ENCODE results near the gene MAD1L1. TPM values are rescaled to one million over a fixed set of nuclear protein-coding genes. Genes with fewer than 3 reads are reported as not detected.

The MAD1L1 gene
- total RNA-seq, 1 experiment from 2014 or later = 38.5 TPM

GRCh38 chr7:1987591-1988532, 244.9 kb downstream of the MAD1L1 start:
- no peak for ATAC-seq

More at GRCh38 chr7:1987591-1988532, 244.9 kb downstream of the MAD1L1 start:
- Histone ChIP-seq H3K79me2 (ENCODE audit: insufficient read depth, low read length) (no peaks in the 10 kb centered on the region), H3K36me3 (ENCODE audit: control insufficient read depth in 1 of 2, insufficient read depth in 2 of 2, low read length in 2 of 2) (no peaks in the 10 kb centered on the region), H3K27ac (ENCODE audit: low read depth, low read length) (no peak overlapping the region), H3K4me2 (ENCODE audit: low read length) (no peak overlapping the region), H3K27me3 (ENCODE audit: insufficient read depth, low read length) (no peaks in the 10 kb centered on the region), H3K9me2 (ENCODE audit: insufficient read depth) (no peaks in the 10 kb centered on the region), H3K4me1 (ENCODE audit: control insufficient read depth in 1 of 2, insufficient read depth in 2 of 2, low read length in 2 of 2) (no peaks in the 10 kb centered on the region), H3K9ac (ENCODE audit: low read length) (no peak overlapping the region), H3K9me3 (ENCODE audit: control insufficient read depth in 1 of 2, insufficient read depth in 1 of 2, low read depth in 1 of 2, low read length in 2 of 2) (no peaks in the 10 kb centered on the region), H3K4me3 (replicated peaks in 1 of 2; ENCODE audit: low read depth in 1 of 2, low read length in 2 of 2) (no peak overlapping the region), H2AFZ (ENCODE audit: low read depth, low read length, poor library complexity, severe bottlenecking) (no peak overlapping the region), H4K20me1 (ENCODE audit: insufficient read depth) (no peaks in the 10 kb centered on the region)
- CTCF ChIA-PET = no interaction called here
- TF ChIP-seq EGR1 (IDR thresholded peaks at IDR 0.05; ENCODE audit: low read depth) (no peak), ZBTB33 (IDR thresholded peaks at IDR 0.05; ENCODE audit: extremely low read depth, insufficient replicate concordance, low read length) (no peak), SP1 (IDR thresholded peaks at IDR 0.05; ENCODE audit: low read depth) (no peak), CTCF (IDR thresholded peaks at IDR 0.05 in 2 of 3, conservative IDR thresholded peaks at IDR 0.05 in 1 of 3; ENCODE audit: borderline replicate concordance in 1 of 3, insufficient read depth in 1 of 3, low read depth in 2 of 3, low read length in 2 of 3) (no peak), TCF7L2 (IDR thresholded peaks at IDR 0.05; ENCODE audit: borderline replicate concordance, extremely low read depth, insufficient read depth, insufficient read length) (no peak), ELF1 (IDR thresholded peaks at IDR 0.05; ENCODE audit: borderline replicate concordance, low read depth) (no peak), FOSL1 (IDR thresholded peaks at IDR 0.05; ENCODE audit: low read depth) (no peak), SRF (IDR thresholded peaks at IDR 0.05; ENCODE audit: low read depth) (no peak), POLR2A (IDR thresholded peaks at IDR 0.05; ENCODE audit: borderline replicate concordance, extremely low read depth, insufficient read depth, insufficient read length) (no peak), EZH2 (IDR thresholded peaks at IDR 0.05) (no peak), POLR2AphosphoS5 (IDR thresholded peaks at IDR 0.05; ENCODE audit: low read depth, low read length) (no peak), ATF3 (IDR thresholded peaks at IDR 0.05) (no peak), EZH2phosphoT487 (IDR thresholded peaks at IDR 0.05; ENCODE audit: borderline replicate concordance) (no peak)
- RAD21 ChIA-PET (ENCODE audit: low non-redundant PET in 1 of 2, low total read pairs in 2 of 2, uncharacterized antibody in 2 of 2, unreplicated experiment in 2 of 2) = no interaction called here
- POLR2A ChIA-PET = no interaction called here
- no peak for DNase-seq (ENCODE audit: low read depth, low spot score)
- BruUV-seq (replicated peaks) = no TSS peak
- intact Hi-C loops (cut with micrococcal nuclease) = no loop called here
